Gastrocnemius medialis (tissue), 4 donors: Measurements from ENCODE around the gene SLC6A18.

Source experiments
- POLR2A ChIP-seq, 2 donors: fragments of 450-650 bp; IDR thresholded peaks; one replicate each; pipeline ENCODE4 v1.6.1; 2017; ENCODE audit warnings: antibody characterized with exemption in 2 of 2, mild to moderate bottlenecking in 2 of 2, moderate library complexity in 2 of 2
- TF ChIP-seq, protein P1 (sequence below), 5 experiments: fragments of 450-650 bp in 3 of 5; fragments of 200-600 bp in 2 of 5; sonication (generic) in 2 of 5; IDR thresholded peaks in 4 of 5; conservative IDR thresholded peaks in 1 of 5; 1 replicate in 4 of 5; 2 replicates in 1 of 5; pipeline ENCODE4 v1.5.1; 2016 to 2019; ENCODE audit warnings: antibody characterized with exemption in 5 of 5, mild to moderate bottlenecking in 3 of 5, moderate library complexity in 3 of 5

GRCh38 chr5:1188464-1188863, 36.7 kb upstream of the SLC6A18 start:
- no peak for TF ChIP-seq POLR2A (IDR thresholded peaks at IDR 0.05)
- TF ChIP-seq, protein P1, sequence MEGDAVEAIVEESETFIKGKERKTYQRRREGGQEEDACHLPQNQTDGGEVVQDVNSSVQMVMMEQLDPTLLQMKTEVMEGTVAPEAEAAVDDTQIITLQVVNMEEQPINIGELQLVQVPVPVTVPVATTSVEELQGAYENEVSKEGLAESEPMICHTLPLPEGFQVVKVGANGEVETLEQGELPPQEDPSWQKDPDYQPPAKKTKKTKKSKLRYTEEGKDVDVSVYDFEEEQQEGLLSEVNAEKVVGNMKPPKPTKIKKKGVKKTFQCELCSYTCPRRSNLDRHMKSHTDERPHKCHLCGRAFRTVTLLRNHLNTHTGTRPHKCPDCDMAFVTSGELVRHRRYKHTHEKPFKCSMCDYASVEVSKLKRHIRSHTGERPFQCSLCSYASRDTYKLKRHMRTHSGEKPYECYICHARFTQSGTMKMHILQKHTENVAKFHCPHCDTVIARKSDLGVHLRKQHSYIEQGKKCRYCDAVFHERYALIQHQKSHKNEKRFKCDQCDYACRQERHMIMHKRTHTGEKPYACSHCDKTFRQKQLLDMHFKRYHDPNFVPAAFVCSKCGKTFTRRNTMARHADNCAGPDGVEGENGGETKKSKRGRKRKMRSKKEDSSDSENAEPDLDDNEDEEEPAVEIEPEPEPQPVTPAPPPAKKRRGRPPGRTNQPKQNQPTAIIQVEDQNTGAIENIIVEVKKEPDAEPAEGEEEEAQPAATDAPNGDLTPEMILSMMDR (IDR thresholded peaks at IDR 0.05 in 4 of 5, conservative IDR thresholded peaks at IDR 0.05 in 1 of 5), result no peak
